A172 (cell line): ENCODE results near the gene RNGTT. TPM values are rescaled to one million over a fixed set of nuclear protein-coding genes. Genes with fewer than 3 reads are reported as not detected.
"Not testable (repeated sequence)": the region's sequence is repeated elsewhere in the genome, so short reads cannot be mapped to it uniquely, and the experiment has no call there.

Source experiments
- DNase-seq: peaks from one replicate; pipeline ENCODE4 v3.0.0-alpha.2; 2015; ENCODE audit warnings: low spot score
- total RNA-seq: library from RNA; depleted of rRNA; stranded (reverse); fragments of >200 nt; shearing (Covaris generic); gene quantifications from 2 replicates; pipeline ENCODE4 v1.2.3, GENCODE V29; 2014

Gene RNGTT
- total RNA-seq, 1 experiment from 2014 or later: 33.7 TPM

DNA sequence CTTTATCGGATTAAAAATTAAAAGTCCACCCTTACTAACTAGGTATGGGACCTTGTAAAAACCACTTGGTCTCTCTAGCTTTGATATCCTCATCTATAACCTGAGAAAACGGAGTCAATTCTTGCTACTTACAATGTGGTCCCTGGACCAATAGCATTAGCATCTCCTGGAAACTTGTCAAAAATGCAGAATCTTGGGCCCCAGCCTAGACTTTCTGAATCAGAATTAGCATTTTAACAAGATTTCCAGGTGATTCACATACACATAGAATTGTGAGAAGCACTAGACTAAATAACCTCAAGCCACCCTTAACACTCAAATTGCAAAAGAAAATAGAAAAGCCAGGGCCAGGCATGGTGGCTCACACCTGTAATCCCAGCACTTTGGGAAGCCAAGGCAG lies 96.6 kb downstream of the RNGTT start:
- no peak for DNase-seq

DNA sequence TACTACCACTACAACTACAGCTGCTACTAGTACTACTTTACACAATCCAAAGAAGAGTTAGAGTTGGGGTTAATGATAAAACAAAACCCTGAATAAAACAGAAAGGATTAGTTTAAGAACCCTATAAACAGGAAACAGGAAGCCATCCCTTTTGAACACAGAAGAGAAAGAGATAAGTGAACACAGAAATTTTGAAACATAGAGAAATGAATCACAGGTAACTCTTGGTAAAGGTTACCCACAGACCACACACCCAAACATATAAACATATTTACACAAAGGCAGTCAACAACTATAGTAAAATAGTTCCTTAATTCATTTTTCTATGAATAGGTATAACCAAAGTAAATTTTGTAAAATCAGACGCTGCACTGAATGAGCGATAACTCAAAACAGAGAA lies 98.1 kb downstream of the RNGTT start:
- DNase-seq: no peak

DNA sequence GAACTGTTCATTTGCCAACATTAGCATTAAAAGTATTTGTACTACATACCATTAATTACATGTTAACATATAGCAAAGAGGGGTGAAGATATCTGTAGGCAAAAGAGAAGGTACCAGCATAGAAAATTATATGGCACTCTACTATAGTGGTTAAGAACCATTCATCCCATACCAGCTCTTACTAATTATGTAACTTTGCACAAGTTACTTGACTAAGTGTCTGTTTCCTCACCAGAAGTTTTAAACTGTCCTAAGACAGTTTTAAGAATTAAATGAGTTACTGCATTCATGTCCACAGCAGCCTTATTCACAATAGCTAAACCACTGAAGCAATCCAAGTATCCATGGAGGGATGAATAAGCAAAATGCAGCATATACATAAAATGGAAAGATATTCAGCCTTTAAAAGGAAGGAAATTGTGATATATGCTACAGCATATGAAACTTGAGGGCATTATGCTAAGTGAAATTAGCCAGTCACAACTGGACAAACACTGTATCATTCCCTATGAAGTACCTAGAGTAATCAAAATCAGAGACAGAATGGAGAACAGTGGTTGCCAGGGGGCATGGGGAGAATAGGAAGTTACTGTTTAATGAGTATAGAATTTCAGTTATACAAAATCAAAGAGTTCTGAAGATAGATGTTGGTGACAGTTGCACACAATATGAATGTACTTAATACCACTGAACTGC lies 98.9 kb downstream of the RNGTT start:
- no peak for DNase-seq

DNA sequence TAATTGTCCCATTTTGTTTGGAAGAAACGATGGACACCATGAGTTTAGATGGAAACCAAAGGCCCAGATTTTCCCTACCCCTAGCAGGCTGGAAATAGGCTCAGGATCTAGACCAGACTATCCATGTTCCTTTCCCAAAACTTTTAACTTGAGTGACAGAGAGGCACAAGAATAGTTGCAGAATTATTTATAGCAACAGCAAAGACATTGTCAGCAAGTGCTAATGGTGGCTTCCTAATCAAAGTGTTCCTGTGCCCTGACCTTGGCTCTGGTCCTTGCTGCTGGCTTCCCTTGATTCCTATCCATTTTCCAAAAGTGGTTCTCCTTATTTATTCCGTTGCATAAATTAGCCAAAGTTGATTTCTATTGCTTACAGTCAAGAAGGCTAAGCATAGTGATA lies 103.1 kb downstream of the RNGTT start:
- DNase-seq: no peak

DNA sequence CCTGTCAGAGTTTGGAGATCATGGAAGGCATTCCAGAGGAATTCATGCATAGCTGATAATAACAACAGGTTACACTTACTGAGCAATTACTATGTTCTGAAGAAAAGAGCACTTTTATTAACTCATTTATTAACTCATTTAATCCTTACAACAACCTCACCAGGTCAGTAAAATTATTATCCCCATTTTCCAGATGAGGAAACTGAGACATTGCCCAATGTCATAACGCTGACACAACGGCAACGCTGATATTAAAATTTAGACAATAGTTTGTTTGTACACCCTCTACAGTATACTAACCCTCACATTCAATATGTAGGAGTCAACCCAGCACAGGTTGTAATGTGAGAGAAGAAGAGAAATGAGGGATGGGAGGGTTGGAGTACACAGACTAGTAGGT lies 105.0 kb downstream of the RNGTT start:
- DNase-seq: no peak

DNA sequence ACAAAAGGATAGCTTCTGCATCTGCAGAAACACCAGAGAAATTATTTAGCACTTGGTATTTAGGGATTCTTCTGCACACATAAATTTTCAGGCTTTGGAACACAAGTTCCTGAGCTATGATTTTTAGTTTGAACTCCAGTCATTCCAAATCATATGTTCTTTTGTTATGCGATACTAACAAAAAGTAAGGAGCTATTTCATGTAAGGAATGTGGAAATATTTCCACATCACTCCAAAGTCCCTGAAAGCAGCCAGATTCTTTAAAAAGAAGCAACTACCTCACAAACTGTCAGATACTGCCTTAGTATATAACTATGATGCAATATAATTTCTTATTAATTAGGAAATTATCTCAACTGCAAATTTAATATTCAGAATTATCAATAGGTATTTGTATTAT lies 106.9 kb downstream of the RNGTT start:
- DNase-seq: no peak

DNA sequence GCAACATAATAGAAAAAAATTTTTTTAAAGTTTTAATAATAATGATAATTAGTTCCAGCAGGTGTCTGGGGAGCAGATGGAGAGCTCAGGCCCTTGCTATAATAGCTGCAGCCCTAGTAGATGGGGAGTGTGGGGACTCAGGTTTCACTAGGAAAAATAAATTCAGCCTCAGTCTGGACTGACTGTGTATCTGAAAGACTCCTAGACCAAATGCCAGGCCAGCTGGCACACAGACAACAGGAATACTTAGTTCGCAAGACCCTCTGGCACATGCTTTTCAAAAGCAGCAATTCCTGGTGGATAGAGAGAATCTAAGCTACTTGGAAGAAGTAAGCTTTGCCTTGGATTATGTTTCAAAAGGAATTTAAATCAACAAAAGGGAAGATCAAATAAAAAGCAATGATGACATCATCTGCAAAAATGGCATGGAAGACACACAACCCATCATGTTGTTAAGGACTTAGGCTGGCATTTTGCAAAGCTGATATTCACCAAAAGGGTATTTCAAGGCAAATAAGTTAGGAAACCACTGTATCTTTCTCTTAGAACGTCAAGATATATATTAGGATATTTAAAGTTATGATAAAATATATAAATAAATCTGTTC lies 107.8 kb downstream of the RNGTT start:
- no peak for DNase-seq

DNA sequence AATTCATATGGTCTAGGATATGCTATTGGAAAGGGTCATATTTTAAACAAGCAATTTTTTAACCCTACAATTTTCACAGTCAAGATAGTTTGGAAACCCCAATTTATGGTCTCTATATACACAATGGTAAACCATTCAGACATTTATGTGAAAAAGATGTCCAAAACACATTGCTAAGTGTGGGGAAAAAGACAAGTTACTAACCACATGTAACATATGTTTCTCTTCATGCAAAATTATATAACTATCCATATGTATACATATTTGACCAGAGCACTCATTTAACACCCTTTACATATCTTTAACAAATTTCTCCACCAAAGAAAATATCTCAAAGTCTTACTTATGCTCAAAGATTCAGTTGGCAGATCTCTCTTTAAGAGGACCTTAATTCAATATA lies 110.6 kb downstream of the RNGTT start:
- no peak for DNase-seq

DNA sequence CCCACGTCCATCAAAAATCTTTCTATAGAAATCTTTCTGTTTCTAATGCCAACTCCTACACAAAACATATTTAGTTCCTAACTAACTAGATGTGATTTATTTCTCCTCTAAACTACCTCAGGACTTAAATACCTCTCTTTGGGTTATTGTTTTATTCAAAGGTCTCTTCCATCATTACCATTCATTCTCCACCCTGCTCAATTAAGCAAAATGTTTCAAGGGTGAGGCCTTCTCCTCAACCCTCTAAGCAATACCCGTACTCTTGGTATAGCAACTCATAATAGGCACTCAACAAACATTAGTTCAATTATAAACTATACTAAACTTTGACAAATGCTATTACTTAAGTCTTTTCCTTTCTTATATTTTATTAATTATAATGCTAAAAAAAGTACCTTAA lies 111.4 kb downstream of the RNGTT start:
- no peak for DNase-seq

DNA sequence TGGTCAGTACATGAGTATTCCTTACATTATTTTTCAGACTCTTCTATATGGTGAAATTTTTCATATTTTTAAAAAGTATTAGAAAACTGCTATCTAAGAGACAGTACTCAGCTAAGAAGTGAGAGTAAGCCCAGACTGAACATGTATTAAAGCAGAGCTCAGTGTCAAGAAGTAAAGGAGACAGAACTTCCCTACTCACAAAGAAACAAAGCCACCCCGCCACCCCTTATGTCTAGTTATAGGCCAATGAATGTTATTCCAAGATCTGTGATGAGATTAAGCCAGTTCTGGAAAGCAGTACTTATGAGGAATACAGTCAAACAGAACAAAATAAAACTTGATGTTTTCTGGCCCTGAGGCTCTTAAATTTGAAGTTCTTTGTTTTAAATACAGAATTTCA lies 114.5 kb downstream of the RNGTT start:
- no peak for DNase-seq

DNA sequence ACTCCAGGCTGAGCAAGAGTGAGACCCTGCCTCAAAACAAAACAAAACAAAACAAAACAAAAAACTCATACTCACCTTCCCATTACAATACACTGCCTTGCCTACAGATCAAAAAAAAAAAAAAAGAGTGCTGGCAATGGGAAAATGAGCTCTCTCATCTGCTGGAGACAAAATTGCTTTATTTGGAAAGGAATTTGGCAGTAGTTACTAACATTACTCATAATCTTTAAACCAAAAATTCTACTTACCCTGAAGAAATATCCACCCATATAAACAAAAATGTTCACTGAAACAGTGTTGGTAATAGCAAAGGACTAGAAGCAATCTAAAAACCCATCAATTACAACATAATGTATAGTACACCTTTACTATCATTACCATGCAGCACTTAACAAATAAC lies 120.4 kb downstream of the RNGTT start:
- DNase-seq: peak; percentile 14

DNA sequence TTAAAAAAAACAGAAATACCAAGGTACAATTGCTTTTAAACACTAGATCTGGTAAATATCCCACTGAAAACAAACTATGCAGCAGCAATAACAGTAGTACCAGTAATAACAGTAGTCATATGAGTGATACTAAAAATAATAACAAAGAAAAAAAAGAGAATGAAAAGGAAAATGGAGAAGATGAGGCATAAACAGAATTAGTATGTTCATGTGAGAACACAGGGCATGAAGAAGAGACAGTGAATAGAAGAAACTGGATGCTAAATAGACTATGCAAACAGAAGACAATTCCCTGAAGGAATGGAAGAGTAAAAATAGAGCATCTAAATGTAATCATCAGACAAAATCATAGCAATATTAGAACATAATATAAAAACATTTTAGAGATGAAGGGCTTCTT lies 121.1 kb downstream of the RNGTT start:
- no peak for DNase-seq

DNA sequence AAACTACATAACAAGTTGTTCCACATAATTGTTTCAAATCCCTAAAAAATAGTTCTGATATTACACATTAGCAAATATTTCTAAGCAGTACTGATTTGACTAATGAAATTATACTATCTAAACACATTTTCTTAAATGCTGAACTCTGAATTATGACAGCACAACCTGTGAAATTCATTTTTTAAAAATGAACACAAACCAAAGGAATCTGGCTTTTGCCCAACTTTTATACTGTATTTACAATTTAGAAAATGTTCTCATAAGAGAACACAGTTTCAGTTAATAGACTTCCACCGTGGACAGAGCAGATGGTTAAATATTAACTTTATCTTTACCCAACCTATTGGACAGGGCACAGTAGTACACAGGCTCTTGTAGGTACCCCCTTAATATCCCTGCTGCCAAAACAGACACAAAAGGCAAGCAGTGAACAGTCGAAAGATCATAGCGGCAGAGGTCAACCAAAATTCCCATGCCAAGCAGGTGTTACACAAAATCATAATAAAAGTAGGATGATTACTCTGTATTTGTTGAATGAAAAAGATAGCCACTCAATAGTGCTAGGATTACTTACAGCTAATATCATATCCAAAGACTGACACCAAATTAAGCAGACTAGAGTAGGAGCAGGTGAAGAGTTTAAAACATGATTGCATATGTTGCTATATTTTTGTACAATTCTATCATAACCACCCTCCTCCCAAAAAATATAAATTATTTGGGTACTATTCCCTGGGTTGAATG lies 122.5 kb downstream of the RNGTT start:
- DNase-seq: no peak

DNA sequence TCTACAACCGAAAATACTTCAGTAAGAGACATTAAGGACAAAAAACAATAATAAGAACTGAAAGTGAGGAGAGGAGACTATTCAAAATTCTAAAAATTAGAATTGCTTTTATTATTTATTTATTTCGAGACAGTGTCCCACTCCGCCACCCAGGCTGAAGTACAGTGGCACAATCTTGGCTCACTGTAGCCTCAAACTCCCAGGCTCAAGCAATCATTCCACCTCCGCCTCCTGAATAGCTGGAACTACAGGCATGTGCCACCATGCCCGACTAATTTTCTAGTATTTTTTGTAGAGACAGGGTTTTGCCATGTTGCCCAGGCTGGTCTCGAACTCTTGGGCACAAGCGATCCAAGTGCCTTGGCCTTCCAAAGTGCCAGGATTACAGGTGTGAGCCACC lies 123.1 kb downstream of the RNGTT start:
- DNase-seq: no peak

DNA sequence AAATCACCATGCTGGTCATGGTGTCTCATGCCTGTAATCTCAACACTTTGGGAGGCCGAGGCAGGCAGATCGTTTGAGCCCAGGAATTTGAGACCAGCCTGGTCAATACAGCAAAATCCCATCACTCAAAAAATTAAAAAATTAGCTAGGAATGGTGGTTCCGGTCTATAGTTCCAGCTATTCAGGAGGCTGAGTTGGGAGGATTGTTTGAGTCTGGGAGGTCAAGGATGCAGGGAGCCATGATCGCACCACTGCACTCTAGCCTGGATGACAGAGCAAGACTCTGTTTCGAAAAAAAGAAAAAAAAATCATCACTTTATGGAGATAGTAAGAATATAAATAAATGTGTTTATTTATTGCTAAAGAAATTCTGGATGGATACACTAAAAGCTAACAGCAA lies 124.1 kb downstream of the RNGTT start:
- DNase-seq: no peak

DNA sequence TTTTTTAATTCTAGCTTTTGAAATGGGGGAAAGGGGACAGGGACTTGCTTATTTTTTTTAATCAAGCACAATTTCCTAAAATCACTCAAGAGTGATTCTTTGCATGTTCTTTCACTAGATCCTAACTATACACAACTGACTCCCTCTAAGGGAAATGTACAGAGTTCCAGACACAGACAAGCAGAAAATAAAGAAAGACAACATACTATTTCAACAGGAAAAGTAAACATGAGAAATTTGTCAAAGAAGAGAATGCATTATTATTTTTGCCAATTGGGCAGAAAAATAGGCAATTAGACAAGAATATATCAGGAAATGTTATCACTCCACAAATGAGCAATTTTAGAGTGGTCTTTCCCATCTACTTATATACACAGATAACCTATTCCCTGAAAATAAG lies 128.2 kb downstream of the RNGTT start:
- DNase-seq: no peak

DNA sequence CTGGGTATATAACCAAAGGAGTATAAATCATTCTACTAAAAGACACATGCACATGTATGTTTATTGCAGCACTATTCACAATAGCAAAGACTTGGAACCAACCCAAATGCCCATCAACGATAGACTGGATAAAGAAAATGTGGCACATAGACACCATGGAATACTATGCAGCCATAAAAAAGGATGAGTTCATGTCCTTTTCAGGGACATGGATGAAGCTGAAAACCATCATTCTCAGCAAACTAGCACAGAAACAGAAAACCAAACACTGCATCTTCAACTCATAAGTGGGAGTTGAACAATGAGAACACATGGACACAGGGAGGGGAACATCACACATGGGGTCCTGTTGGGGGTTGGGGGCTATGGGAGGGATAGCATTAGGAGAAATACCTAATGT lies 130.3 kb downstream of the RNGTT start:
- DNase-seq: not testable (repeated sequence)

DNA sequence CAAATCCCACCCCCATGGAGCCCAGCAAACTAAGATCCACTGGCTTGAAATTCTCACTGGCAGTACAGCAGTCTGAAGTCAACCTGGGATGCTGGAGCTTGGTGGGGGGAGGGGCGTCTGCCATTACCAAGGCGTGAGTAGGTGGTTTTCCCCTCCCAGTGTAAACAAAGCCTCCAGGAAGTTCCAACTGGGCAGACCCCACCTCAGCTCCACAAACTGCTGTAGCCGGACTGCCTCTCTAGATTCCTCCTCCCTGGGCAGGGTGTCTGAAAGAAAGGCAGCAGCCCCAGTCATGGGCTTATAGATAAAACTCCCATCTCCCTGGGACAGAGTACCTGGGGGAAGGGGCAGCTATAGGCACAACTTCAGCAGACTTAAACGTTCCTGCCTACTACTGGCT lies 135.8 kb downstream of the RNGTT start:
- not testable (repeated sequence) for DNase-seq

DNA sequence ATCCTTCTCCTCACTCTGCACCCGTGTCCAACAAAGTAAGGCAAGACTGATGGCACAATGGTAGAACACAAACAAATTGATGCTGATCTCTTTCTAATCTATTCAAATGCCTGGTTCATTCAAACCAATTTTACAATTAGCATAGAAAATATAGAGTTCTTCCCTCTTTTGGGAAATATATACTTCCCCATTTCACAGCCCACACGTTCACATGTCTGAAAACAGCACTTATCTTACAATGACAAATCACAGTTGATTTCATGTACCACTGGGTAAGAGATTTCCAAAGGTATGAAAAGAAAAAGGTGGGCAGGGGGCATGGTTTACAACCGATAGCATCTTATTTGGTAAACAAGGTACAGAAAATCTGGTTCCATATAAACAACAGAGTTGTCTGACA lies 137.6 kb downstream of the RNGTT start:
- DNase-seq: no peak

DNA sequence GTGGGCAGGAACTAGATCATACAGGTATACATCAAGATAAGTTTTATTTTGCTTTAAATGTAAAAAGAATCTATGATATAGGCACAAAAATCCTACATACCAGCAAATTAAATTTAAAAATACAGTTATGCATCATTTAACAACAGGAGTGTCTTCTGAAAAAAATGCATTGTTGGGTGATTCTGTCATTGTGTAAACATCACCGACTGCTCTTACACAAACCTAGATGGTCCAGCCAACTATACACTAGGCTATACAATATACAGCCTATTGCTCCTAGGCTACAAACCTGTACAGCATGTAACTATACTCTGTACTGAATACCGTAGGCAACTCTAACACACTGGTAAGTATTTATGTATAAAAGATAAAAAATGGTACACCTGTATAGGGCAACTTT lies 139.4 kb downstream of the RNGTT start:
- DNase-seq: peak; percentile 8

DNA sequence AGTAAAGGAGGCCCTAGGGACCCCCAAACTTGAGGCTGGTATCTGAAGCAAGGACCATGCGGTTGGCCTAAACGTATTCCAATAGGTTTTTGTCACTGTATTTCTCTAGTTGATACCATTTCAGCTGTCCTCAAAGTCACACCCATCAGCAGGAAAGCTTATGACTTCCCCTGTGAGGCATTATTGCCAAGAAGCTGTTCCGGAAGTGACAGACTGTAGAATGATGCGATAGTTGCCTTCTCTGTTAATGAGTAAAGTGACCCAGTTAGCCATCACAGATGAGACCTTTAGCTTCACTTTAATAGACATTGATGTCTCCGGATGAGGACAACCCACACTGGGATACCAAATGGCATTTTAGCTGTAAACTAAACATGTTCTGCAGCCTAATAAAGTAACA lies 147.9 kb downstream of the RNGTT start:
- DNase-seq: no peak

DNA sequence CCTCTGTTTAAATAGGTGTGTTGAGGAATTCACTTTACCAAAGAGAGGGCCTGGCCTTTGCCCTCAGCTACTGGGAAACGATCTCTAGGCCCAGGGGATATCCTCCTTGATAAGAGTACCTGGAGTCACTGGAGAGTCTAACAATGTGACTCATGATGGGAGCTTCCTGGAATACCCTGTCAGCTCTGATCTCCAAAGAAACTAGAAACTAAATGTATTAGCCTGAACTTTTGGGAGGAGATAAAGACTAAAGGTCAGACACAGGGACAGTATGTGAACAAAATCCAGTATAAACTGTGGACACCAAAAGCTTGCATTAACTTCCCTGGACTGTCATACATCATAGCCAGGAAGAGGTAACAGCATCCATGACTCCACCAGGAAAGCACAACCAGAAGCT lies 148.5 kb downstream of the RNGTT start:
- DNase-seq: no peak

DNA sequence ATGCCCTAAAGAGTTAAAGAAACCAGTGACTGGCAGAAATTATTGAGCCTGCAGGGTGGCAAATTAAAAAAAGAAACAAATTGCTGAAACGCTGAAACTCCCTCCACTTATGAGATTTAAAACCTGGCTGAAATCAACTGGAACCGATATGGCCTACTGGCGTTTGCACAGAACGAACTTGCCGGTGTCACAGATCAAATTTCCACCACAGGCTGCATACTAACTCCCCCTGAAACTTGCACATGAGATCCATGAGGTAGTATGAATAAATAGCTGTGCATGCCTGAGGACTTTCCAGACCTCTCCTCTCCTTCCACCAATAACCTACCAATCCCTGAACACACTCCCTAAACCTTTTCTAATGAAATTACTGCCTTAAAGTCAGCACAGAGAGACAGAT lies 150.4 kb downstream of the RNGTT start:
- no peak for DNase-seq
